H9 (cell line): ENCODE measurements around the gene RPP30. TPM values are rescaled to one million over a fixed set of nuclear protein-coding genes. Genes with fewer than 3 reads are reported as not detected.

Source experiments
- DNase-seq: peaks from one replicate; pipeline ENCODE4 v3.0.0-alpha.2; 2017
- H2AFZ ChIP-seq: one replicate; pipeline ENCODE4 v1.6.1; 2013; ENCODE audit warnings: mild to moderate bottlenecking, low read length, control low read depth, moderate library complexity
- H2AK5ac ChIP-seq: 2 replicates; pipeline ENCODE4 v1.6.1; 2013; ENCODE audit warnings: low read length, control low read depth, mixed read lengths; ENCODE audit not compliant: insufficient read length
- H2BK120ac ChIP-seq: one replicate; pipeline ENCODE4 v1.6.1; 2013; ENCODE audit warnings: low read depth, mild to moderate bottlenecking, low read length, control low read depth, inconsistent platforms; ENCODE audit not compliant: poor library complexity, severe bottlenecking
- H2BK12ac ChIP-seq: 2 replicates; pipeline ENCODE4 v1.6.1; 2013; ENCODE audit warnings: low read length, control low read depth, mixed read lengths, low read depth; ENCODE audit not compliant: insufficient read length
- H2BK15ac ChIP-seq: 2 replicates; pipeline ENCODE4 v1.6.1; 2013; ENCODE audit warnings: low read depth, low read length, control low read depth
- H2BK20ac ChIP-seq: one replicate; pipeline ENCODE4 v1.6.1; 2013; ENCODE audit warnings: low read depth, mild to moderate bottlenecking, low read length, control low read depth, inconsistent platforms; ENCODE audit not compliant: poor library complexity, severe bottlenecking
- H2BK5ac ChIP-seq: 2 replicates; pipeline ENCODE4 v1.6.1; 2013; ENCODE audit warnings: low read length, control low read depth, mixed read lengths; ENCODE audit not compliant: insufficient read length
- H3K14ac ChIP-seq: 2 replicates; pipeline ENCODE4 v1.6.1; 2013; ENCODE audit warnings: low read length, control low read depth; ENCODE audit not compliant: insufficient read depth
- H3K18ac ChIP-seq: 2 replicates; pipeline ENCODE4 v1.6.1; 2013; ENCODE audit warnings: low read depth, mild to moderate bottlenecking, mixed read lengths, low read length, control low read depth; ENCODE audit not compliant: insufficient read length
- H3K23ac ChIP-seq: 2 replicates; pipeline ENCODE4 v1.6.1; 2013; ENCODE audit warnings: low read length, control low read depth, mixed read lengths, low read depth; ENCODE audit not compliant: insufficient read length
- H3K23me2 ChIP-seq: 2 replicates; pipeline ENCODE4 v1.6.1; 2013; ENCODE audit warnings: low read depth, mild to moderate bottlenecking, mixed read lengths, low read length, control low read depth; ENCODE audit not compliant: insufficient read length, poor library complexity, severe bottlenecking
- H3K27ac ChIP-seq: 2 replicates; pipeline ENCODE4 v1.5.1; 2013; ENCODE audit warnings: low read length, control low read depth, mixed read lengths, low read depth; ENCODE audit not compliant: insufficient read length
- H3K27me3 ChIP-seq: 2 replicates; pipeline ENCODE4 v1.6.1; 2013; ENCODE audit warnings: low read length, control low read depth, inconsistent platforms; ENCODE audit not compliant: insufficient read depth
- H3K4ac ChIP-seq: 2 replicates; pipeline ENCODE4 v1.6.1; 2013; ENCODE audit warnings: low read depth, mild to moderate bottlenecking, control low read depth, inconsistent platforms, low read length, moderate library complexity
- H3K4me1 ChIP-seq: 2 replicates; pipeline ENCODE4 v1.6.1; 2013; ENCODE audit warnings: low read length, control low read depth, inconsistent platforms; ENCODE audit not compliant: insufficient read depth
- H3K4me2 ChIP-seq: 2 replicates; pipeline ENCODE4 v1.6.1; 2013; ENCODE audit warnings: low read length, control low read depth, mixed read lengths; ENCODE audit not compliant: insufficient read length, insufficient read depth
- H3K56ac ChIP-seq: 2 replicates; pipeline ENCODE4 v1.6.1; 2013; ENCODE audit warnings: low read depth, mild to moderate bottlenecking, mixed read lengths, low read length, control low read depth; ENCODE audit not compliant: insufficient read length
- H3K79me1 ChIP-seq: 2 replicates; pipeline ENCODE4 v1.6.1; 2013; ENCODE audit warnings: low read depth, mild to moderate bottlenecking, moderate library complexity, low read length, control low read depth, inconsistent platforms; ENCODE audit not compliant: insufficient read depth, poor library complexity, severe bottlenecking
- H3K79me2 ChIP-seq: 2 replicates; pipeline ENCODE4 v1.6.1; 2013; ENCODE audit warnings: low read length, control low read depth, inconsistent platforms; ENCODE audit not compliant: insufficient read depth
- H3K9ac ChIP-seq: 2 replicates; pipeline ENCODE4 v1.6.1; 2013; ENCODE audit warnings: low read length, control low read depth, mixed read lengths; ENCODE audit not compliant: insufficient read length; ENCODE audit errors: extremely low read depth
- H3K9me3 ChIP-seq: one replicate; pipeline ENCODE4 v1.6.1; 2013; ENCODE audit warnings: low read depth, low read length, inconsistent platforms; ENCODE audit not compliant: control insufficient read depth
- H3T11ph ChIP-seq: one replicate; pipeline ENCODE4 v1.6.1; 2013; ENCODE audit warnings: mild to moderate bottlenecking, low read length, control low read depth, inconsistent platforms
- H4K20me1 ChIP-seq: one replicate; pipeline ENCODE4 v1.6.1; 2013; ENCODE audit not compliant: control insufficient read depth, insufficient read length, insufficient read depth
- H4K5ac ChIP-seq: 2 replicates; pipeline ENCODE4 v1.6.1; 2013; ENCODE audit warnings: low read depth, mild to moderate bottlenecking, mixed read lengths, low read length, control low read depth; ENCODE audit not compliant: insufficient read length
- H4K8ac ChIP-seq: replicated peaks from 2 replicates; pipeline ENCODE4 v1.6.1; 2013; ENCODE audit warnings: low read length, control low read depth, mixed read lengths, low read depth; ENCODE audit not compliant: insufficient read length
- H4K91ac ChIP-seq: 2 replicates; pipeline ENCODE4 v1.6.1; 2013; ENCODE audit warnings: low read depth, mild to moderate bottlenecking, moderate library complexity, mixed read lengths, low read length, control low read depth; ENCODE audit not compliant: insufficient read length
- H3K27ac Mint-ChIP-seq, 3 experiments: 2 replicates in 2 of 3; 3 replicates in 1 of 3; pipeline ENCODE4 v1.8.0; 2020 to 2021; ENCODE audit warnings: mixed read lengths in 3 of 3, mild to moderate bottlenecking in 1 of 3, moderate library complexity in 1 of 3
- H3K27me3 Mint-ChIP-seq: 2 replicates; pipeline ENCODE4 v1.8.0; 2021; ENCODE audit warnings: low read depth, mild to moderate bottlenecking, moderate library complexity, mixed read lengths
- H3K36me3 Mint-ChIP-seq, 3 experiments: 2 replicates in 2 of 3; 3 replicates in 1 of 3; pipeline ENCODE4 v1.8.0; 2020 to 2021; ENCODE audit warnings: low read depth in 3 of 3, mixed read lengths in 3 of 3; ENCODE audit not compliant: insufficient read depth in 1 of 3
- H3K4me1 Mint-ChIP-seq, 2 experiments: 2 replicates each; pipeline ENCODE4 v1.8.0; 2020; ENCODE audit warnings: mixed read lengths in 2 of 2
- H3K4me3 Mint-ChIP-seq, 2 experiments: 2 replicates in 1 of 2; 3 replicates in 1 of 2; pipeline ENCODE4 v1.8.0; 2020 to 2021; ENCODE audit warnings: mild to moderate bottlenecking in 2 of 2, mixed read lengths in 2 of 2, moderate library complexity in 1 of 2
- H3K9me3 Mint-ChIP-seq, 2 experiments: 2 replicates in 1 of 2; 3 replicates in 1 of 2; pipeline ENCODE4 v1.8.0; 2020; ENCODE audit warnings: mild to moderate bottlenecking in 2 of 2, mixed read lengths in 2 of 2, moderate library complexity in 1 of 2
- CTCF ChIP-seq: fragments of 200-600 bp; sonication (generic); conservative IDR thresholded peaks from 3 replicates; pipeline ENCODE4 v1.8.0; 2021; ENCODE audit warnings: antibody characterized with exemption, mild to moderate bottlenecking
- WGBS: extraction: QIAGEN DNeasy Blood & Tissue Kit; methylation state at CpG from one replicate; pipeline ENCODE4 v1.1.7; 2013; ENCODE audit warnings: missing lambda C conversion rate, low lambda C conversion rate, mixed read lengths; ENCODE audit not compliant: insufficient read length; ENCODE audit errors: extremely low coverage; 5-methylcytosine and 5-hydroxymethylcytosine counted together
- total RNA-seq: library from RNA; stranded (reverse); gene quantifications from 2 replicates; pipeline ENCODE4 v1.2.1, GENCODE V29; 2021

The RPP30 gene
- total RNA-seq, 1 experiment from 2014 or later: 77.7 TPM

DNA sequence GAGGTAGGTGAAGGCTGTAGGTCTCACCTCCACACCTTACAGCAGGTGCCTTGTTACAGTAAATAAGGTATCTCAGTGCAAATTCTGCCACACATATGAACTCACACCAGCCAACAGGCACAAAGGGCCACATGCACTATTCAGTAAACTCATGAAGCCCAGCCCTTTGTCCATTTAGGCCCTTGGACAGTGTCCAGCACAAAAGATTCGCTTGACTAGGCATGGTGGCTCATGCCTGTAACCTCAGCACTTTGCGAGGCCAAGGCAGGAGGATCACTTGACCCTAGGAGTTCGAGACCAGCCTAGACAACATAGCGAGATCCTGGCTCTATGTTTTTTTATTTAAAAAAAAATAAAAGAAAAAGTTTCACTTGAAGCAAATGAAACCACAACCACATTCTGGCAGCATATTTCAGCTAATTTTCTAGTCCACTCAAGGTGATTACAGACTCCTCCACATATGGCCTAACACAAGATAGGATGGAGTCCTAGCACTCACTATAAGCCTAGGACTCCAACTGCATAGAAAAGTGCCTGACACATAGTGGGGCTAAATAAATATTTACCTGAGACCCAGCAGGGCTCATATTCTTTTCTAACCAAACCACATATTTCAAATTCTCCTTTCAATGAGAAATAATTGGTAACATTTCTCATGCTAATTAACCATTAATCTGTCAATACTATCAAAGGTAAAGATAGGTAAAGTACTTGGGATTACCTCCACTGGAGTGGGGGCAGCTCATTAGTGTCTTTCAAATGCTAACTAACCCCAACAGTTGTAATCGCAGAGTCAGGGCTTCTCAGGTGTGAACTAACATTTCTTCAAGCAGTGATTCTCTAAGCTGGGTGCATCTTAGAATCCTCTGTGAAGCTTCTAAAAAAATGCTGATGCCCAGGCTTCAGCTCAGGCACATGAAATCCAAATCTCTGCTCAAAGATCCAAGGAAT lies 53.6 kb downstream of the RPP30 start:
- Histone ChIP-seq H3K4ac (no peak overlapping the region), H3K4me2 (no peak overlapping the region), H4K5ac (no peak overlapping the region), H2AK5ac (no peak overlapping the region), H3K9ac (no peak overlapping the region), H4K8ac (no peak overlapping the region), H3K79me2 (no peaks in the 10 kb centered on the region), H2BK20ac (no peak overlapping the region), H2BK12ac (no peak overlapping the region), H3K27ac (no peak overlapping the region), H2AFZ (no peak overlapping the region), H3K23me2 (no peaks in the 10 kb centered on the region), H3K79me1 (no peaks in the 10 kb centered on the region), H3T11ph (no peak overlapping the region), H4K91ac (no peak overlapping the region), H3K18ac (no peak overlapping the region), H3K14ac (no peak overlapping the region), H3K4me1 (no peaks in the 10 kb centered on the region), H2BK5ac (no peak overlapping the region), H3K56ac (no peak overlapping the region), H3K27me3 (peaks cover 91% of the 10 kb centered on the region), H4K20me1 (no peaks in the 10 kb centered on the region), H3K23ac (no peak overlapping the region), H2BK15ac (no peak overlapping the region), H2BK120ac (no peak overlapping the region), H3K9me3 (no peaks in the 10 kb centered on the region)
- TF ChIP-seq CTCF: no peak
- H3K27me3 Mint-ChIP-seq: peaks cover 100% of the 10 kb centered on the region
- peaks cover 3 to 13% of the 10 kb centered on the region in 2 experiments; a peak in 2 of 5 replicates for H3K9me3 Mint-ChIP-seq
- peaks cover 46 to 50% of the 10 kb centered on the region in 2 experiments for H3K4me1 Mint-ChIP-seq
- WGBS: no CpG with 5 or more reads among the region's 5 CpGs
- no peak overlapping the region for H3K4me3 Mint-ChIP-seq
- H3K36me3 Mint-ChIP-seq: no peaks in the 10 kb centered on the region; a peak in 1 of 7 replicates
- DNase-seq: peak; percentile 84
- no peak overlapping the region for H3K27ac Mint-ChIP-seq
